ENCODE data around the gene DEPP1. TPM values are rescaled to one million over a fixed set of nuclear protein-coding genes. Genes with fewer than 3 reads are reported as not detected.

DEPP1 gene
- polyA plus RNA-seq, 2 of the 4 experiments (the other 2 are of a cell fraction): 0.46 to 0.92 TPM

GRCh38 chr10:44949127-44949802 is 29.3 kb downstream of the DEPP1 start:
- Histone ChIP-seq H3K9me3 (peaks cover 11% of the 10 kb centered on the region; the same call in 2 of the 3 replicates), H3K4me2 (no peak overlapping the region), H3K4me1 (no peaks in the 10 kb centered on the region), H3K4me3 (no peak overlapping the region), H3K27ac (no peak overlapping the region)
- CTCF ChIA-PET: interaction anchor here (1.1 to 1.9 kb wide), 5 partner anchors 13 to 36 kb away, joined by 3 to 9 read pairs (median 4); no protein-coding TSS in a partner anchor
- WGBS (ENCODE audit: missing lambda C conversion rate): 68% methylated on average over 5 of the region's 5 CpGs
- TF ChIP-seq SREBF2 (IDR thresholded peaks at IDR 0.05) (no peak), TP53 (CRISPR knock-in tag; IDR thresholded peaks at IDR 0.05) (no peak), EHF (CRISPR knock-in tag; IDR thresholded peaks at IDR 0.05) (no peak), ESRRA (IDR thresholded peaks at IDR 0.05; ENCODE audit: borderline replicate concordance, low read length) (no peak), NFE2L2 (conservative IDR thresholded peaks at IDR 0.05; ENCODE audit: low read length) (no peak), NPAS2 (CRISPR knock-in tag; IDR thresholded peaks at IDR 0.05; ENCODE audit: borderline replicate concordance) (no peak), HES2 (IDR thresholded peaks at IDR 0.05) (no peak), JUNB (IDR thresholded peaks at IDR 0.05) (no peak), SMC3 (IDR thresholded peaks at IDR 0.05) (no peak), MAFK (IDR thresholded peaks at IDR 0.05; ENCODE audit: partially characterized antibody) (no peak), RCOR1 (IDR thresholded peaks at IDR 0.05; ENCODE audit: low read depth, low read length) (no peak), FOSB (CRISPR knock-in tag; IDR thresholded peaks at IDR 0.05) (no peak), REST (IDR thresholded peaks at IDR 0.05) (no peak), KDM5A (IDR thresholded peaks at IDR 0.05) (no peak)
- ATAC-seq (peak in 1 of 2 experiments; percentile 56; a peak in 2 of 6 replicates), FAIRE-seq (no peak), DNase-seq (ENCODE audit: low read depth in 1 of 2, low spot score in 1 of 2) (no peak)
- POLR2A ChIA-PET: interaction anchor here (2.8 kb wide), 1 partner anchor 10 kb away, joined by 13 read pairs; the partner anchor contains the start of gene RASSF4

GRCh38 chr10:44948642-44949041 is 30.0 kb downstream of the DEPP1 start:
- ATAC-seq (no peak), FAIRE-seq (no peak), DNase-seq (ENCODE audit: low read depth in 1 of 2, low spot score in 1 of 2) (no peak)
- CTCF ChIA-PET: interaction anchor here (1.1 to 3.8 kb wide), 2 partner anchors 16 to 37 kb away, joined by 3 to 25 read pairs; no protein-coding TSS in a partner anchor
- POLR2A ChIA-PET: interaction anchor here (2.8 kb wide), 1 partner anchor 11 kb away, joined by 13 read pairs; the partner anchor contains the start of gene RASSF4
- WGBS (ENCODE audit: missing lambda C conversion rate): 58% methylated on average over 1 of the region's 1 CpG
- TF ChIP-seq MAZ (IDR thresholded peaks at IDR 0.05; ENCODE audit: borderline replicate concordance, low read depth, low read length) (no peak), GATA3 (IDR thresholded peaks at IDR 0.05; ENCODE audit: borderline replicate concordance) (no peak), HOXB13 (CRISPR knock-in tag; IDR thresholded peaks at IDR 0.05; ENCODE audit: low read depth) (no peak), ZSCAN20 (CRISPR knock-in tag; IDR thresholded peaks at IDR 0.05) (no peak), HMGXB4 (CRISPR knock-in tag; IDR thresholded peaks at IDR 0.05; ENCODE audit: borderline replicate concordance) (no peak), MAX (IDR thresholded peaks at IDR 0.05) (no peak), BHLHE40 (IDR thresholded peaks at IDR 0.05; ENCODE audit: low read depth, low read length) (no peak), ESRRA (IDR thresholded peaks at IDR 0.05; ENCODE audit: borderline replicate concordance, low read length) (no peak), FOXS1 (CRISPR knock-in tag; IDR thresholded peaks at IDR 0.05) (no peak), HES2 (IDR thresholded peaks at IDR 0.05) (no peak), NFE2L2 (conservative IDR thresholded peaks at IDR 0.05; ENCODE audit: low read length) (no peak)
- H3K4me3 ChIP-seq: no peak overlapping the region
- H3K9me3 ChIP-seq: peaks cover 14% of the 10 kb centered on the region; the same call in 2 of the 3 replicates
- H3K27ac ChIP-seq: no peak overlapping the region
- no peaks in the 10 kb centered on the region for H3K4me1 ChIP-seq
- H3K4me2 ChIP-seq: no peak overlapping the region
